H9 (cell line): ENCODE data around the gene NHLRC3. TPM values are rescaled to one million over a fixed set of nuclear protein-coding genes. Genes with fewer than 3 reads are reported as not detected.

ENCODE experiments used
- DNase-seq: peaks from one replicate; pipeline ENCODE4 v3.0.0-alpha.2; 2017
- H2AFZ ChIP-seq: one replicate; pipeline ENCODE4 v1.6.1; 2013; ENCODE audit warnings: mild to moderate bottlenecking, low read length, control low read depth, moderate library complexity
- H2AK5ac ChIP-seq: 2 replicates; pipeline ENCODE4 v1.6.1; 2013; ENCODE audit warnings: low read length, control low read depth, mixed read lengths; ENCODE audit not compliant: insufficient read length
- H2BK120ac ChIP-seq: one replicate; pipeline ENCODE4 v1.6.1; 2013; ENCODE audit warnings: low read depth, mild to moderate bottlenecking, low read length, control low read depth, inconsistent platforms; ENCODE audit not compliant: poor library complexity, severe bottlenecking
- H2BK12ac ChIP-seq: 2 replicates; pipeline ENCODE4 v1.6.1; 2013; ENCODE audit warnings: low read length, control low read depth, mixed read lengths, low read depth; ENCODE audit not compliant: insufficient read length
- H2BK15ac ChIP-seq: 2 replicates; pipeline ENCODE4 v1.6.1; 2013; ENCODE audit warnings: low read depth, low read length, control low read depth
- H2BK20ac ChIP-seq: one replicate; pipeline ENCODE4 v1.6.1; 2013; ENCODE audit warnings: low read depth, mild to moderate bottlenecking, low read length, control low read depth, inconsistent platforms; ENCODE audit not compliant: poor library complexity, severe bottlenecking
- H2BK5ac ChIP-seq: 2 replicates; pipeline ENCODE4 v1.6.1; 2013; ENCODE audit warnings: low read length, control low read depth, mixed read lengths; ENCODE audit not compliant: insufficient read length
- H3K14ac ChIP-seq: 2 replicates; pipeline ENCODE4 v1.6.1; 2013; ENCODE audit warnings: low read length, control low read depth; ENCODE audit not compliant: insufficient read depth
- H3K18ac ChIP-seq: 2 replicates; pipeline ENCODE4 v1.6.1; 2013; ENCODE audit warnings: low read depth, mild to moderate bottlenecking, mixed read lengths, low read length, control low read depth; ENCODE audit not compliant: insufficient read length
- H3K23ac ChIP-seq: 2 replicates; pipeline ENCODE4 v1.6.1; 2013; ENCODE audit warnings: low read length, control low read depth, mixed read lengths, low read depth; ENCODE audit not compliant: insufficient read length
- H3K23me2 ChIP-seq: 2 replicates; pipeline ENCODE4 v1.6.1; 2013; ENCODE audit warnings: low read depth, mild to moderate bottlenecking, mixed read lengths, low read length, control low read depth; ENCODE audit not compliant: insufficient read length, poor library complexity, severe bottlenecking
- H3K27ac ChIP-seq: 2 replicates; pipeline ENCODE4 v1.5.1; 2013; ENCODE audit warnings: low read length, control low read depth, mixed read lengths, low read depth; ENCODE audit not compliant: insufficient read length
- H3K27me3 ChIP-seq: 2 replicates; pipeline ENCODE4 v1.6.1; 2013; ENCODE audit warnings: low read length, control low read depth, inconsistent platforms; ENCODE audit not compliant: insufficient read depth
- H3K4ac ChIP-seq: 2 replicates; pipeline ENCODE4 v1.6.1; 2013; ENCODE audit warnings: low read depth, mild to moderate bottlenecking, control low read depth, inconsistent platforms, low read length, moderate library complexity
- H3K4me1 ChIP-seq: 2 replicates; pipeline ENCODE4 v1.6.1; 2013; ENCODE audit warnings: low read length, control low read depth, inconsistent platforms; ENCODE audit not compliant: insufficient read depth
- H3K4me2 ChIP-seq: 2 replicates; pipeline ENCODE4 v1.6.1; 2013; ENCODE audit warnings: low read length, control low read depth, mixed read lengths; ENCODE audit not compliant: insufficient read length, insufficient read depth
- H3K56ac ChIP-seq: 2 replicates; pipeline ENCODE4 v1.6.1; 2013; ENCODE audit warnings: low read depth, mild to moderate bottlenecking, mixed read lengths, low read length, control low read depth; ENCODE audit not compliant: insufficient read length
- H3K79me1 ChIP-seq: 2 replicates; pipeline ENCODE4 v1.6.1; 2013; ENCODE audit warnings: low read depth, mild to moderate bottlenecking, moderate library complexity, low read length, control low read depth, inconsistent platforms; ENCODE audit not compliant: insufficient read depth, poor library complexity, severe bottlenecking
- H3K79me2 ChIP-seq: 2 replicates; pipeline ENCODE4 v1.6.1; 2013; ENCODE audit warnings: low read length, control low read depth, inconsistent platforms; ENCODE audit not compliant: insufficient read depth
- H3K9ac ChIP-seq: 2 replicates; pipeline ENCODE4 v1.6.1; 2013; ENCODE audit warnings: low read length, control low read depth, mixed read lengths; ENCODE audit not compliant: insufficient read length; ENCODE audit errors: extremely low read depth
- H3K9me3 ChIP-seq: one replicate; pipeline ENCODE4 v1.6.1; 2013; ENCODE audit warnings: low read depth, low read length, inconsistent platforms; ENCODE audit not compliant: control insufficient read depth
- H3T11ph ChIP-seq: one replicate; pipeline ENCODE4 v1.6.1; 2013; ENCODE audit warnings: mild to moderate bottlenecking, low read length, control low read depth, inconsistent platforms
- H4K20me1 ChIP-seq: one replicate; pipeline ENCODE4 v1.6.1; 2013; ENCODE audit not compliant: control insufficient read depth, insufficient read length, insufficient read depth
- H4K5ac ChIP-seq: 2 replicates; pipeline ENCODE4 v1.6.1; 2013; ENCODE audit warnings: low read depth, mild to moderate bottlenecking, mixed read lengths, low read length, control low read depth; ENCODE audit not compliant: insufficient read length
- H4K8ac ChIP-seq: replicated peaks from 2 replicates; pipeline ENCODE4 v1.6.1; 2013; ENCODE audit warnings: low read length, control low read depth, mixed read lengths, low read depth; ENCODE audit not compliant: insufficient read length
- H4K91ac ChIP-seq: 2 replicates; pipeline ENCODE4 v1.6.1; 2013; ENCODE audit warnings: low read depth, mild to moderate bottlenecking, moderate library complexity, mixed read lengths, low read length, control low read depth; ENCODE audit not compliant: insufficient read length
- H3K27ac Mint-ChIP-seq, 3 experiments: 2 replicates in 2 of 3; 3 replicates in 1 of 3; pipeline ENCODE4 v1.8.0; 2020 to 2021; ENCODE audit warnings: mixed read lengths in 3 of 3, mild to moderate bottlenecking in 1 of 3, moderate library complexity in 1 of 3
- H3K27me3 Mint-ChIP-seq: 2 replicates; pipeline ENCODE4 v1.8.0; 2021; ENCODE audit warnings: low read depth, mild to moderate bottlenecking, moderate library complexity, mixed read lengths
- H3K36me3 Mint-ChIP-seq, 3 experiments: 2 replicates in 2 of 3; 3 replicates in 1 of 3; pipeline ENCODE4 v1.8.0; 2020 to 2021; ENCODE audit warnings: low read depth in 3 of 3, mixed read lengths in 3 of 3; ENCODE audit not compliant: insufficient read depth in 1 of 3
- H3K4me1 Mint-ChIP-seq, 2 experiments: 2 replicates each; pipeline ENCODE4 v1.8.0; 2020; ENCODE audit warnings: mixed read lengths in 2 of 2
- H3K4me3 Mint-ChIP-seq, 2 experiments: 2 replicates in 1 of 2; 3 replicates in 1 of 2; pipeline ENCODE4 v1.8.0; 2020 to 2021; ENCODE audit warnings: mild to moderate bottlenecking in 2 of 2, mixed read lengths in 2 of 2, moderate library complexity in 1 of 2
- H3K9me3 Mint-ChIP-seq, 2 experiments: 2 replicates in 1 of 2; 3 replicates in 1 of 2; pipeline ENCODE4 v1.8.0; 2020; ENCODE audit warnings: mild to moderate bottlenecking in 2 of 2, mixed read lengths in 2 of 2, moderate library complexity in 1 of 2
- WGBS: extraction: QIAGEN DNeasy Blood & Tissue Kit; methylation state at CpG from one replicate; pipeline ENCODE4 v1.1.7; 2013; ENCODE audit warnings: missing lambda C conversion rate, low lambda C conversion rate, mixed read lengths; ENCODE audit not compliant: insufficient read length; ENCODE audit errors: extremely low coverage; 5-methylcytosine and 5-hydroxymethylcytosine counted together
- total RNA-seq: library from RNA; stranded (reverse); gene quantifications from 2 replicates; pipeline ENCODE4 v1.2.1, GENCODE V29; 2021
- TF ChIP-seq, protein P1 (sequence below): fragments of 200-600 bp; sonication (generic); conservative IDR thresholded peaks from 3 replicates; pipeline ENCODE4 v1.8.0; 2021; ENCODE audit warnings: antibody characterized with exemption, mild to moderate bottlenecking

The NHLRC3 gene
- total RNA-seq, 1 experiment from 2014 or later: 17.6 TPM

DNA sequence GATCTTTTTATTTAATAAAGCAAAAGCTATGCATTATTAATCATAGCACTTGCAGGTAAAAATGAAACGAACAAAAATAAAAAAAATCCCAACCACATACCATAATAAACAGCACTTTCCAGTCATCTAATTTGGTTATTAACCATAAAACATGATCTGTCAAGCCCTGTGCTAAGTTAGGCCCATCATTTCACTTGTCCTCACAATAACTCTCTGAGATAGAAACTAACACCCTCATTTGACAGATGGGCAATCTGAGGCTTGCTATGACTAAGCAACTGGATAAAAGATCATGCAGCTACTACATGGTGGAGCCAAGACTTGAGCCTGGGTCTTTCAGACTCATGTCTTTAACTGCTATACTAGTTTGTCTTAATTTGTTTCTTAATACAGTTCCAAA, 22.2 kb upstream of the NHLRC3 start:
- Histone ChIP-seq H3K79me2 (no peaks in the 10 kb centered on the region), H3K18ac (no peak overlapping the region), H2BK5ac (no peak overlapping the region), H4K5ac (no peak overlapping the region), H3K14ac (no peak overlapping the region), H2BK12ac (no peak overlapping the region), H2AK5ac (no peak overlapping the region), H3K23me2 (no peaks in the 10 kb centered on the region), H3K27me3 (no peaks in the 10 kb centered on the region), H3T11ph (no peak overlapping the region), H3K56ac (no peak overlapping the region), H3K9me3 (no peaks in the 10 kb centered on the region), H4K91ac (no peak overlapping the region), H2BK120ac (no peak overlapping the region), H2BK15ac (no peak overlapping the region), H2AFZ (no peak overlapping the region), H3K9ac (no peak overlapping the region), H3K4me2 (no peak overlapping the region), H3K23ac (no peak overlapping the region), H3K4ac (no peak overlapping the region), H4K8ac (no peak overlapping the region), H3K79me1 (peaks cover 4% of the 10 kb centered on the region), H3K27ac (no peak overlapping the region), H3K4me1 (no peaks in the 10 kb centered on the region), H2BK20ac (no peak overlapping the region), H4K20me1 (no peaks in the 10 kb centered on the region)
- TF ChIP-seq, protein P1, sequence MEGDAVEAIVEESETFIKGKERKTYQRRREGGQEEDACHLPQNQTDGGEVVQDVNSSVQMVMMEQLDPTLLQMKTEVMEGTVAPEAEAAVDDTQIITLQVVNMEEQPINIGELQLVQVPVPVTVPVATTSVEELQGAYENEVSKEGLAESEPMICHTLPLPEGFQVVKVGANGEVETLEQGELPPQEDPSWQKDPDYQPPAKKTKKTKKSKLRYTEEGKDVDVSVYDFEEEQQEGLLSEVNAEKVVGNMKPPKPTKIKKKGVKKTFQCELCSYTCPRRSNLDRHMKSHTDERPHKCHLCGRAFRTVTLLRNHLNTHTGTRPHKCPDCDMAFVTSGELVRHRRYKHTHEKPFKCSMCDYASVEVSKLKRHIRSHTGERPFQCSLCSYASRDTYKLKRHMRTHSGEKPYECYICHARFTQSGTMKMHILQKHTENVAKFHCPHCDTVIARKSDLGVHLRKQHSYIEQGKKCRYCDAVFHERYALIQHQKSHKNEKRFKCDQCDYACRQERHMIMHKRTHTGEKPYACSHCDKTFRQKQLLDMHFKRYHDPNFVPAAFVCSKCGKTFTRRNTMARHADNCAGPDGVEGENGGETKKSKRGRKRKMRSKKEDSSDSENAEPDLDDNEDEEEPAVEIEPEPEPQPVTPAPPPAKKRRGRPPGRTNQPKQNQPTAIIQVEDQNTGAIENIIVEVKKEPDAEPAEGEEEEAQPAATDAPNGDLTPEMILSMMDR: no peak
- Mint-ChIP-seq H3K27ac (no peak overlapping the region), H3K9me3 (no peaks in the 10 kb centered on the region), H3K4me1 (no peaks in the 10 kb centered on the region; a peak in 1 of 4 replicates), H3K36me3 (peaks cover 39 to 78% (median 72%) of the 10 kb centered on the region in 3 experiments), H3K4me3 (no peak overlapping the region), H3K27me3 (no peaks in the 10 kb centered on the region)
- no peak for DNase-seq
- WGBS: no CpG with 5 or more reads among the region's 1 CpG
